ENCODE measurements around the gene NFIB.
A peak's percentile ranks its signal among the peaks of the same experiment; 100 is the strongest.

The NFIB gene

GRCh38 chr9:14075218-14075617 lies 238.7 kb downstream of the NFIB start:
- peaks cover 0 to 11% (median 8%) of the 10 kb centered on the region in 10 experiments; a peak in 12 of 20 replicates for H3K4me1 ChIP-seq
- H3K9ac ChIP-seq: no peak overlapping the region
- no peaks in the 10 kb centered on the region for H3K27me3 ChIP-seq
- H3K9me3 ChIP-seq (replicated peaks in 1 of 11): peaks cover 0 to 8% (median 0%) of the 10 kb centered on the region in 11 experiments; a peak in 1 of 22 replicates
- no peaks in the 10 kb centered on the region for H4K20me1 ChIP-seq
- H3K4me2 ChIP-seq: no peak overlapping the region
- no peak overlapping the region for H3K27ac ChIP-seq
- H3K4me3 ChIP-seq: no peak overlapping the region
- H3K36me3 ChIP-seq: no peaks in the 10 kb centered on the region
- TF ChIP-seq Cebpa-rat (IDR thresholded peaks at IDR 0.05): no peak

GRCh38 chr9:14072850-14073249 lies 241.1 kb downstream of the NFIB start:
- Histone ChIP-seq H3K27ac (no peak overlapping the region), H3K9ac (no peak overlapping the region), H3K4me2 (peak overlapping the region in 7 of 11 experiments; percentile 36 to 60 (median 44); a peak in 13 of 22 replicates), H3K4me1 (peaks cover 0 to 11% (median 8%) of the 10 kb centered on the region in 10 experiments; a peak in 12 of 20 replicates), H4K20me1 (no peaks in the 10 kb centered on the region), H3K27me3 (no peaks in the 10 kb centered on the region), H3K36me3 (no peaks in the 10 kb centered on the region), H3K4me3 (no peak overlapping the region), H3K9me3 (replicated peaks in 1 of 11) (peaks cover 0 to 8% (median 0%) of the 10 kb centered on the region in 11 experiments; a peak in 1 of 22 replicates)
- TF ChIP-seq Cebpa-rat (IDR thresholded peaks at IDR 0.05): no peak

GRCh38 chr9:14071484-14071883 lies 242.5 kb downstream of the NFIB start:
- TF ChIP-seq Cebpa-rat (IDR thresholded peaks at IDR 0.05): no peak

GRCh38 chr9:14068690-14069089 lies 245.3 kb downstream of the NFIB start:
- H3K9ac ChIP-seq: no peak overlapping the region
- H4K20me1 ChIP-seq: no peaks in the 10 kb centered on the region
- no peak overlapping the region for H3K4me3 ChIP-seq
- H3K27ac ChIP-seq: no peak overlapping the region
- TF ChIP-seq Cebpa-rat (IDR thresholded peaks at IDR 0.05): no peak
- no peaks in the 10 kb centered on the region for H3K27me3 ChIP-seq
- H3K4me1 ChIP-seq: peaks cover 0 to 11% (median 8%) of the 10 kb centered on the region in 10 experiments; a peak in 12 of 20 replicates
- H3K36me3 ChIP-seq: no peaks in the 10 kb centered on the region
- H3K4me2 ChIP-seq: no peak overlapping the region
- H3K9me3 ChIP-seq (replicated peaks in 1 of 11): peaks cover 0 to 8% (median 0%) of the 10 kb centered on the region in 11 experiments; a peak in 1 of 22 replicates

More at GRCh38 chr9:14071484-14071883, 242.5 kb downstream of the NFIB start:
- H3K9me3 ChIP-seq (replicated peaks in 1 of 11): peaks cover 0 to 8% (median 0%) of the 10 kb centered on the region in 11 experiments; a peak in 1 of 22 replicates
- no peaks in the 10 kb centered on the region for H4K20me1 ChIP-seq
- no peaks in the 10 kb centered on the region for H3K36me3 ChIP-seq
- H3K27me3 ChIP-seq: no peaks in the 10 kb centered on the region
- no peak overlapping the region for H3K4me2 ChIP-seq
- no peak overlapping the region for H3K4me3 ChIP-seq
- H3K4me1 ChIP-seq: peaks cover 0 to 11% (median 8%) of the 10 kb centered on the region in 10 experiments; a peak in 12 of 20 replicates
- H3K27ac ChIP-seq: no peak overlapping the region
- no peak overlapping the region for H3K9ac ChIP-seq

GRCh38 chr9:14066831-14067230 lies 247.1 kb downstream of the NFIB start:
- no peaks in the 10 kb centered on the region for H4K20me1 ChIP-seq
- H3K9ac ChIP-seq: no peak overlapping the region
- no peaks in the 10 kb centered on the region for H3K36me3 ChIP-seq
- no peak overlapping the region for H3K4me3 ChIP-seq
- no peaks in the 10 kb centered on the region for H3K4me1 ChIP-seq
- H3K27ac ChIP-seq: no peak overlapping the region
- no peak for TF ChIP-seq Cebpa-rat (IDR thresholded peaks at IDR 0.05)
- peaks cover 0 to 8% (median 0%) of the 10 kb centered on the region in 11 experiments; a peak in 1 of 22 replicates for H3K9me3 ChIP-seq (replicated peaks in 1 of 11)
- H3K27me3 ChIP-seq: no peaks in the 10 kb centered on the region
- no peak overlapping the region for H3K4me2 ChIP-seq

DNA sequence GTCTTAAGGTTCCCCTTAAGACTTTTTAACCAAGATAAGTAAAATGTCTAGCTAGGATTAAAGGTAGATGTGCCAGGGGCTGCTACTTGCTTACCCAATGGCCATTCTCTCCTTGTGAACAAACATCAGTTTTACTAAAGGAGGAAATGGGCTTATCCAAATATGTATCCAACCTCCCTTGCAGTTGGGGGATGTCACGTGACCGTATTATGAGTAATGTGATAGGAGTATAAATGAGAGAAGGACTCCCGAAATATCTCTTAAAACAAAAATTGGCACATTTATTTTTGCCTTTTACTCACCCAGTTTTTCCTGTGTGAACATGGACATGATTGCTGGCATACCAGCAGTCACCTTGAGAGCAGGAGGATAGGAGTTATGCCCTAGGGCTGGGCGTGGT lies 247.9 kb downstream of the NFIB start:
- TF ChIP-seq Cebpa-rat (IDR thresholded peaks at IDR 0.05): no peak

DNA sequence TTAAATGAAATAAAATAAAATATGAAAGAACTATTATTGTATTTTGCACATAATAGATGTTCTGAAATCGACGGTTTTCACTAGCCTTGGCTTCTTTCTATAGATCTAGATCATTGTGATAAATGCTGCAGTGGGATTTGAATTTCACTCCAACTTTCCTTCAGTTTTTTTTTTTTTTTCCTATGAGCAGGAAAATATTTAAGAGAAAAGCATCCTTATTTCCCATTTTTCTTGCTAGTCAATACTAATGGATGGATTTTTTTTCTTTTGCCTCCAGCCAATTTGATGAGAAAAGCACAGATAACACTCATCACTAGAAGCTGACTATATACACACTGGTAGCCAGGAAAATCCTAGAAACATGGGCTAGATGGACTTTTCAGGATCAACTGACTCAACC lies 249.0 kb downstream of the NFIB start:
- H4K20me1 ChIP-seq: no peaks in the 10 kb centered on the region

More for the DNA sequence above, 247.9 kb downstream of the NFIB start:
- H3K27ac ChIP-seq: no peak overlapping the region
- no peak overlapping the region for H3K4me3 ChIP-seq
- no peaks in the 10 kb centered on the region for H3K36me3 ChIP-seq
- H4K20me1 ChIP-seq: no peaks in the 10 kb centered on the region
- H3K4me1 ChIP-seq: no peaks in the 10 kb centered on the region
- H3K9me3 ChIP-seq (replicated peaks in 1 of 11): 0 out of 22 replicates have a peak, but pooled peaks cover 0 to under 1% (median 0%) of the 10 kb centered on the region in 11 experiments
- no peaks in the 10 kb centered on the region for H3K27me3 ChIP-seq
- no peak overlapping the region for H3K9ac ChIP-seq
- no peak overlapping the region for H3K4me2 ChIP-seq

GRCh38 chr9:14063756-14064155 lies 250.2 kb downstream of the NFIB start:
- Histone ChIP-seq H3K9me3 (replicated peaks in 1 of 11) (no peaks in the 10 kb centered on the region), H3K27me3 (no peaks in the 10 kb centered on the region), H4K20me1 (no peaks in the 10 kb centered on the region), H3K36me3 (no peaks in the 10 kb centered on the region), H3K9ac (no peak overlapping the region), H3K4me1 (no peaks in the 10 kb centered on the region), H3K4me3 (no peak overlapping the region), H3K4me2 (no peak overlapping the region), H3K27ac (no peak overlapping the region)
- no peak for TF ChIP-seq Cebpa-rat (IDR thresholded peaks at IDR 0.05)

More for the DNA sequence above, 249.0 kb downstream of the NFIB start:
- Histone ChIP-seq H3K9me3 (replicated peaks in 1 of 11) (no peaks in the 10 kb centered on the region), H3K4me2 (no peak overlapping the region), H3K4me3 (no peak overlapping the region), H3K27me3 (no peaks in the 10 kb centered on the region), H3K9ac (no peak overlapping the region), H3K27ac (no peak overlapping the region), H3K36me3 (no peaks in the 10 kb centered on the region), H3K4me1 (no peaks in the 10 kb centered on the region)
- no peak for TF ChIP-seq Cebpa-rat (IDR thresholded peaks at IDR 0.05)

- Histone ChIP-seq H3K4me2 (no peak overlapping the region), H3K27me3 (no peaks in the 10 kb centered on the region), H3K27ac (no peak overlapping the region), H3K9me3 (replicated peaks in 1 of 11) (no peaks in the 10 kb centered on the region), H3K36me3 (no peaks in the 10 kb centered on the region), H3K4me1 (peaks cover 0 to 5% (median 0%) of the 10 kb centered on the region in 10 experiments; a peak in 2 of 20 replicates), H3K9ac (no peak overlapping the region), H4K20me1 (no peaks in the 10 kb centered on the region), H3K4me3 (no peak overlapping the region)
- no peak for TF ChIP-seq Cebpa-rat (IDR thresholded peaks at IDR 0.05)
Measured at GRCh38 chr9:14062586-14063221, 251.2 kb downstream of the NFIB start.

Measured in BLaER1 treated with 17β-estradiol and CSF1 and Interleukin-3, amounts not matched to agents 10 nM and 100 nM (cell line).